ENCODE data around the gene ATXN7L1.
"Not testable (repeated sequence)": the region's sequence is repeated elsewhere in the genome, so short reads cannot be mapped to it uniquely, and the experiment has no call there.

ATXN7L1 gene

GRCh38 chr7:105599551-105599950 is 276.8 kb downstream of the ATXN7L1 start:
- no peak for DNase-seq

GRCh38 chr7:105599080-105599479 is 277.3 kb downstream of the ATXN7L1 start:
- DNase-seq = not testable (repeated sequence)

- DNase-seq = no peak
Measured at GRCh38 chr7:105596866-105597265, 279.5 kb downstream of the ATXN7L1 start.

GRCh38 chr7:105594034-105594433 is 282.4 kb downstream of the ATXN7L1 start:
- DNase-seq = no peak

- DNase-seq = no peak
Measured at GRCh38 chr7:105591522-105591921, 284.9 kb downstream of the ATXN7L1 start.

GRCh38 chr7:105590793-105591192 is 285.6 kb downstream of the ATXN7L1 start:
- no peak for DNase-seq

GRCh38 chr7:105589356-105590077 is 286.9 kb downstream of the ATXN7L1 start:
- DNase-seq = peak in 1 of 4 experiments; percentile 10

- no peak for DNase-seq
Measured at GRCh38 chr7:105587909-105588635, 288.3 kb downstream of the ATXN7L1 start.

- DNase-seq = no peak
Measured at GRCh38 chr7:105585850-105586500, 290.4 kb downstream of the ATXN7L1 start.

GRCh38 chr7:105584165-105584564 is 292.2 kb downstream of the ATXN7L1 start:
- no peak for DNase-seq

GRCh38 chr7:105583061-105583460 is 293.3 kb downstream of the ATXN7L1 start:
- DNase-seq = no peak

GRCh38 chr7:105581066-105581811 is 295.2 kb downstream of the ATXN7L1 start, which contains the start of gene EFCAB10:
Gene EFCAB10 (minus strand): TSS chr7:105581493. CDS start chr7:105581463, 30 bp downstream.
- DNase-seq = peak in 1 of 4 experiments; percentile 7

- DNase-seq = no peak
Measured at GRCh38 chr7:105580022-105580740, 296.2 kb downstream of the ATXN7L1 start.

GRCh38 chr7:105578496-105578895 is 297.9 kb downstream of the ATXN7L1 start:
- no peak for DNase-seq

- no peak for DNase-seq
Measured at GRCh38 chr7:105577251-105577650, 299.1 kb downstream of the ATXN7L1 start.

- DNase-seq = no peak
Measured at GRCh38 chr7:105571891-105572290, 304.5 kb downstream of the ATXN7L1 start.

- DNase-seq = no peak
Measured at GRCh38 chr7:105567821-105568220, 308.6 kb downstream of the ATXN7L1 start.

GRCh38 chr7:105567024-105567423 is 309.4 kb downstream of the ATXN7L1 start:
- DNase-seq = no peak

GRCh38 chr7:105565190-105565589 is 311.2 kb downstream of the ATXN7L1 start:
- no peak for DNase-seq

GRCh38 chr7:105559926-105560325 is 316.5 kb downstream of the ATXN7L1 start:
- DNase-seq = no peak
